SK-N-SH (cell line): ENCODE data around the gene LAMA1. TPM values are rescaled to one million over a fixed set of nuclear protein-coding genes. Genes with fewer than 3 reads are reported as not detected.

Experiments used
- CTCF ChIA-PET: fragments of 300-600, 350-600 bp; formaldehyde crosslinking; extraction: SDS; loops from one replicate; lab custom pipeline; 2021; lab: Yijun Ruan, JAX
- POLR2A ChIA-PET: fragments of 350-600 bp; sonication (Branson Sonifier 250); formaldehyde crosslinking; extraction: SDS; loops from one replicate; lab custom pipeline; 2020; ENCODE audit warnings: antibody characterized with exemption, inconsistent platforms; lab: Yijun Ruan, JAX
- DNase-seq: peaks from one replicate; pipeline ENCODE4 v3.0.0; 2012
- H2AFZ ChIP-seq: fragments of 200-600 bp; sonication (generic); 2 replicates; pipeline ENCODE4 v1.8.1; 2016; ENCODE audit warnings: antibody characterized with exemption, mild to moderate bottlenecking, low read depth
- H3F3A ChIP-seq: fragments of 200-600 bp; sonication (generic); replicated peaks from 2 replicates; pipeline ENCODE3; 2016; ENCODE audit warnings: antibody characterized with exemption, mild to moderate bottlenecking; ENCODE audit not compliant: insufficient read depth
- H3K27ac ChIP-seq, 2 experiments: fragments of 200-500 bp in 1 of 2; fragments of 200-600 bp in 1 of 2; sonication (Bioruptor generic) in 1 of 2; sonication (generic), shearing (Covaris generic) in 1 of 2; 2 replicates each; pipeline versions ENCODE4 v1.5.1 to v1.6.1; 2014 to 2016; ENCODE audit warnings: low read depth in 2 of 2, inconsistent platforms in 1 of 2, low read length in 1 of 2, mild to moderate bottlenecking in 1 of 2, mixed read lengths in 1 of 2
- H3K27me3 ChIP-seq: fragments of 200-600 bp; sonication (generic), shearing (Covaris generic); 2 replicates; pipeline ENCODE4 v1.6.1; 2016; ENCODE audit warnings: mixed run types; ENCODE audit not compliant: insufficient read depth
- H3K36me3 ChIP-seq, 2 experiments: fragments of 200-500 bp in 1 of 2; fragments of 200-600 bp in 1 of 2; sonication (Bioruptor generic) in 1 of 2; sonication (generic) in 1 of 2; replicated peaks in 1 of 2; 2 replicates each; pipeline versions ENCODE3 to v1.5.1; 2014 to 2016; ENCODE audit warnings: low read length in 1 of 2, mild to moderate bottlenecking in 1 of 2; ENCODE audit not compliant: insufficient read depth in 2 of 2, control insufficient read depth in 1 of 2
- H3K4me1 ChIP-seq, 2 experiments: fragments of 200-500 bp in 1 of 2; fragments of 200-600 bp in 1 of 2; sonication (Bioruptor generic) in 1 of 2; sonication (generic), shearing (Covaris generic) in 1 of 2; 2 replicates each; pipeline versions ENCODE4 v1.5.1 to v1.6.1; 2014 to 2016; ENCODE audit warnings: low read depth in 1 of 2, low read length in 1 of 2, mixed run types in 1 of 2; ENCODE audit not compliant: insufficient read depth in 2 of 2, control insufficient read depth in 1 of 2
- H3K4me2 ChIP-seq: fragments of 200-600 bp; sonication (generic), shearing (Covaris generic); 2 replicates; pipeline ENCODE4 v1.6.1; 2017; ENCODE audit warnings: mixed run types
- H3K4me3 ChIP-seq, 2 experiments: fragments of 200-500 bp in 1 of 2; fragments of 200-600 bp in 1 of 2; sonication (Bioruptor generic) in 1 of 2; sonication (generic), shearing (Covaris generic) in 1 of 2; 2 replicates each; pipeline versions ENCODE4 v1.5.1 to v1.8.1; 2014 to 2016; ENCODE audit warnings: low read depth in 2 of 2, inconsistent platforms in 1 of 2, low read length in 1 of 2, mild to moderate bottlenecking in 1 of 2, mixed read lengths in 1 of 2, moderate library complexity in 1 of 2
- H3K79me2 ChIP-seq: fragments of 200-600 bp; sonication (generic); 2 replicates; pipeline ENCODE4 v1.8.1; 2017; ENCODE audit warnings: mild to moderate bottlenecking; ENCODE audit not compliant: insufficient read depth
- H3K9ac ChIP-seq: fragments of 200-600 bp; sonication (generic); 2 replicates; pipeline ENCODE4 v1.6.1; 2017; ENCODE audit warnings: mixed run types
- H3K9me2 ChIP-seq: fragments of 200-600 bp; sonication (generic); 2 replicates; pipeline ENCODE4 v1.6.1; 2017; ENCODE audit warnings: mixed run types
- H3K9me3 ChIP-seq: fragments of 200-600 bp; sonication (generic); 2 replicates; pipeline ENCODE4 v1.6.1; 2017; ENCODE audit warnings: mixed run types, mild to moderate bottlenecking, moderate library complexity
- H4K20me1 ChIP-seq: fragments of 200-600 bp; sonication (generic); 2 replicates; pipeline ENCODE4 v1.6.1; 2017; ENCODE audit warnings: mild to moderate bottlenecking, mixed run types; ENCODE audit not compliant: insufficient read depth
- CHD2 ChIP-seq: fragments of 150-350 bp; IDR thresholded peaks from 2 replicates; pipeline ENCODE4 v1.6.1; 2018; ENCODE audit warnings: low read length; ENCODE audit not compliant: partially characterized antibody
- ELF1 ChIP-seq: IDR thresholded peaks from 2 replicates; pipeline ENCODE4 v1.4.0; 2012
- EP300 ChIP-seq, 2 experiments: IDR thresholded peaks; 2 replicates each; pipeline versions ENCODE4 v1.4.0 to v1.6.1; 2012; ENCODE audit warnings: borderline replicate concordance in 1 of 2, low read depth in 1 of 2, low read length in 1 of 2
- FOSL2 ChIP-seq: IDR thresholded peaks from 2 replicates; pipeline ENCODE4 v1.4.0; 2012; ENCODE audit warnings: low read depth, mild to moderate bottlenecking, moderate library complexity, borderline replicate concordance
- FOXJ3 ChIP-seq: sonication (generic); formaldehyde crosslinking; IDR thresholded peaks from 2 replicates; pipeline ENCODE4 v1.5.1; 2020; ENCODE audit warnings: mild to moderate bottlenecking, missing genetic modification reagents
- GABPA ChIP-seq: IDR thresholded peaks from 2 replicates; pipeline ENCODE4 v1.4.0; 2012; ENCODE audit warnings: low read depth, mild to moderate bottlenecking
- GATA2 ChIP-seq: sonication (generic); formaldehyde crosslinking; IDR thresholded peaks from 2 replicates; pipeline ENCODE4 v1.5.0; 2020; ENCODE audit warnings: mild to moderate bottlenecking, missing genetic modification reagents
- MAX ChIP-seq: IDR thresholded peaks from 2 replicates; pipeline ENCODE4 v1.4.0; 2012; ENCODE audit warnings: low read depth
- MEF2A ChIP-seq: IDR thresholded peaks from 2 replicates; pipeline ENCODE4 v1.4.0; 2012; ENCODE audit warnings: low read depth, borderline replicate concordance
- MXI1 ChIP-seq: IDR thresholded peaks from 2 replicates; pipeline ENCODE4 v1.6.1; 2012; ENCODE audit warnings: mild to moderate bottlenecking, low read depth, low read length, improper control_type of control experiment
- NFIC ChIP-seq: IDR thresholded peaks from 2 replicates; pipeline ENCODE4 v1.4.0; 2012; ENCODE audit warnings: borderline replicate concordance
- NRF1 ChIP-seq: IDR thresholded peaks from 2 replicates; pipeline ENCODE4 v1.6.1; 2012; ENCODE audit warnings: low read depth, mild to moderate bottlenecking, low read length
- RAD21 ChIP-seq: IDR thresholded peaks from 2 replicates; pipeline ENCODE4 v1.6.1; 2012; ENCODE audit warnings: mild to moderate bottlenecking, low read length
- RCOR1 ChIP-seq: fragments of 150-350 bp; IDR thresholded peaks from 2 replicates; pipeline ENCODE4 v1.6.1; 2017; ENCODE audit warnings: antibody characterized with exemption, low read length
- REST ChIP-seq: IDR thresholded peaks from 2 replicates; pipeline ENCODE4 v1.6.1; 2012; ENCODE audit warnings: mild to moderate bottlenecking, low read depth, low read length, moderate library complexity
- SIN3A ChIP-seq: IDR thresholded peaks from 2 replicates; pipeline ENCODE4 v1.6.1; 2012; ENCODE audit warnings: low read depth, mild to moderate bottlenecking, low read length, moderate library complexity, borderline replicate concordance
- SMC3 ChIP-seq: IDR thresholded peaks from 2 replicates; pipeline ENCODE4 v1.6.1; 2012; ENCODE audit warnings: low read depth, low read length, improper control_type of control experiment
- TAF1 ChIP-seq: IDR thresholded peaks from 2 replicates; pipeline ENCODE4 v1.6.1; 2012; ENCODE audit warnings: low read depth, mild to moderate bottlenecking, low read length, moderate library complexity, borderline replicate concordance
- TCF12 ChIP-seq: IDR thresholded peaks from 2 replicates; pipeline ENCODE4 v1.4.0; 2012
- USF2 ChIP-seq: fragments of 150-350 bp; IDR thresholded peaks from 2 replicates; pipeline ENCODE4 v1.6.1; 2017; ENCODE audit warnings: antibody characterized with exemption, low read length, low read depth, borderline replicate concordance
- ZBTB33 ChIP-seq: IDR thresholded peaks from 2 replicates; pipeline ENCODE4 v1.4.0; 2012; ENCODE audit warnings: low read depth, borderline replicate concordance
- WGBS: methylation state at CpG from one replicate; pipeline ENCODE4 v1.1.6; 2017; ENCODE audit warnings: low lambda C conversion rate; 5-methylcytosine and 5-hydroxymethylcytosine counted together
- polyA plus RNA-seq, 3 experiments: library from polyadenylated mRNA; depleted of rRNA; stranded (reverse); fragments of >200 nt; gene quantifications; 2 replicates each; pipeline ENCODE4 v1.2.3, GENCODE V29; 2012

Gene LAMA1
- polyA plus RNA-seq, 1 of the 3 experiments (the other 2 are of a cell fraction) = 0.07 TPM

GRCh38 chr18:7025194-7025593 is 92.4 kb downstream of the LAMA1 start:
- no peaks in the 10 kb centered on the region for H3K9me2 ChIP-seq
- H4K20me1 ChIP-seq = no peaks in the 10 kb centered on the region
- WGBS = 83% methylated on average over 2 of the region's 6 CpGs
- no peak overlapping the region for H2AFZ ChIP-seq
- peaks cover 0 to 2% of the 10 kb centered on the region in 2 experiments; a peak in 1 of 4 replicates for H3K4me1 ChIP-seq
- H3K4me3 ChIP-seq = no peak overlapping the region
- TF ChIP-seq RAD21 = no peak
- no peak for TF ChIP-seq RCOR1
- no peak for TF ChIP-seq FOSL2
- no peak for TF ChIP-seq NRF1
- no peak for TF ChIP-seq ZBTB33
- TF ChIP-seq USF2 = no peak
- no peak for TF ChIP-seq SMC3
- TF ChIP-seq, all 33 proteins: peak for 0
- H3K27ac ChIP-seq = no peak overlapping the region
- DNase-seq = no peak
- no peaks in the 10 kb centered on the region for H3K36me3 ChIP-seq
- ChIA-PET CTCF (interaction anchor here (0.7 to 0.9 kb wide), 2 partner anchors 13 to 104 kb away, joined by 3 read pairs; no protein-coding TSS in a partner anchor), POLR2A (no interaction called here)
- no peaks in the 10 kb centered on the region for H3K27me3 ChIP-seq
- no peaks in the 10 kb centered on the region for H3K79me2 ChIP-seq
- no peak overlapping the region for H3K9ac ChIP-seq
- no peaks in the 10 kb centered on the region for H3F3A ChIP-seq
- H3K4me2 ChIP-seq = no peak overlapping the region
- H3K9me3 ChIP-seq = no peaks in the 10 kb centered on the region

GRCh38 chr18:7023581-7023980 is 94.0 kb downstream of the LAMA1 start:
- no peak overlapping the region for H3K9ac ChIP-seq
- CTCF ChIA-PET = interaction anchor here (1.1 to 2.6 kb wide), 4 partner anchors 103 to 1155 kb away, joined by 3 to 54 read pairs (median 8); no protein-coding TSS in a partner anchor
- POLR2A ChIA-PET = no interaction called here
- no peaks in the 10 kb centered on the region for H3K36me3 ChIP-seq
- H3K4me3 ChIP-seq = no peak overlapping the region
- H4K20me1 ChIP-seq = no peaks in the 10 kb centered on the region
- no peak overlapping the region for H2AFZ ChIP-seq
- no peak for DNase-seq
- no peaks in the 10 kb centered on the region for H3K9me3 ChIP-seq
- H3K79me2 ChIP-seq = no peaks in the 10 kb centered on the region
- WGBS = 74% methylated on average over 5 of the region's 7 CpGs
- H3K4me1 ChIP-seq = peaks cover 0 to 2% of the 10 kb centered on the region in 2 experiments; a peak in 1 of 4 replicates
- no peak overlapping the region for H3K4me2 ChIP-seq
- no peaks in the 10 kb centered on the region for H3K9me2 ChIP-seq
- no peak overlapping the region for H3K27ac ChIP-seq
- no peaks in the 10 kb centered on the region for H3F3A ChIP-seq
- H3K27me3 ChIP-seq = no peaks in the 10 kb centered on the region
- TF ChIP-seq MEF2A = no peak
- no peak for TF ChIP-seq RCOR1
- TF ChIP-seq CHD2 = no peak
- TF ChIP-seq FOSL2 = no peak
- no peak for TF ChIP-seq TAF1
- no peak for TF ChIP-seq TCF12
- no peak for TF ChIP-seq NFIC
- TF ChIP-seq NRF1 = no peak
- TF ChIP-seq FOXJ3 (CRISPR knock-in tag) = no peak
- no peak for TF ChIP-seq GATA2 (CRISPR knock-in tag)
- TF ChIP-seq MAX = no peak
- TF ChIP-seq EP300 (IDR thresholded peaks at IDR 0.05; ENCODE audit: borderline replicate concordance in 1 of 2, low read depth in 1 of 2, low read length in 1 of 2) = no peak
- TF ChIP-seq MXI1 = no peak
- TF ChIP-seq SMC3 = no peak
- TF ChIP-seq GABPA = no peak
- no peak for TF ChIP-seq REST
- TF ChIP-seq SIN3A = no peak
- no peak for TF ChIP-seq ELF1
